ENCODE measurements around the gene MAPRE3. TPM values are rescaled to one million over a fixed set of nuclear protein-coding genes. Genes with fewer than 3 reads are reported as not detected.

MAPRE3 gene
- total RNA-seq, 2 donors from 2014 or later, result 3.2 to 4.4 TPM

DNA sequence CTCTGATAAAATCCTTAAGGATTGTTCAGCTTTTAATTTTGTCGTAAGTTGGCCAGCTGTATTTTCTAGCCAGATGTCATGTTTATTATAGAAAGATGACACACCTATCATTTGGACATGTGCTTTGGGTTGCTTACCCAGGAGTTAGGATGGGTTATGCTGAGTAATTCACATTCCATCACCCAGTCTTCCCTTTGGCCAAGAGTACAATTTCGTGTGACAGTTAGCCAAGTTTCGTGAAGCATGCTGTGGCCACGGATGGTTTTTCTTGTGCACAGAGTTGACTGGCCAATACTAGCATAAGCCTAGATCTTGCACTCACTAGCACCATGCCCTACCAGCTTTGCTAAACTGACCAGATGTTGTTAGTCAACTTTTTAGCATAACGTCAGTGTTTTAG is 5.8 kb downstream of the MAPRE3 start:
- Mint-ChIP-seq H3K27ac (no peak overlapping the region), H3K4me1 (peaks cover 4% of the 10 kb centered on the region), H3K27me3 (ENCODE audit: insufficient read depth) (peaks cover 41% of the 10 kb centered on the region), H3K4me3 (no peak overlapping the region), H3K36me3 (ENCODE audit: low read depth) (no peaks in the 10 kb centered on the region), H3K9me3 (no peaks in the 10 kb centered on the region)
- Histone ChIP-seq H3K4me3 (ENCODE audit: low read length) (no peak overlapping the region), H3K9ac (ENCODE audit: extremely low read depth, low read length, poor library complexity, severe bottlenecking) (no peak overlapping the region), H3K9me3 (ENCODE audit: control insufficient read depth, low read length) (no peaks in the 10 kb centered on the region), H3K27me3 (ENCODE audit: control insufficient read depth, insufficient read depth, low read length, poor library complexity, severe bottlenecking) (peaks cover 21% of the 10 kb centered on the region), H3K4me1 (ENCODE audit: control insufficient read depth, insufficient read depth, low read length) (peaks cover 5% of the 10 kb centered on the region), H3K36me3 (ENCODE audit: control insufficient read depth, insufficient read depth, low read length) (no peaks in the 10 kb centered on the region), H3K27ac (ENCODE audit: low read depth, low read length) (no peak overlapping the region)
- TF ChIP-seq CTCF (conservative IDR thresholded peaks at IDR 0.05), result no peak
- DNase-seq, result no peak
- WGBS, 2 experiments (ENCODE audit: insufficient coverage in 1 of 2, insufficient read length in 1 of 2), result 89% methylated on average over 5 of the region's 5 CpGs

DNA sequence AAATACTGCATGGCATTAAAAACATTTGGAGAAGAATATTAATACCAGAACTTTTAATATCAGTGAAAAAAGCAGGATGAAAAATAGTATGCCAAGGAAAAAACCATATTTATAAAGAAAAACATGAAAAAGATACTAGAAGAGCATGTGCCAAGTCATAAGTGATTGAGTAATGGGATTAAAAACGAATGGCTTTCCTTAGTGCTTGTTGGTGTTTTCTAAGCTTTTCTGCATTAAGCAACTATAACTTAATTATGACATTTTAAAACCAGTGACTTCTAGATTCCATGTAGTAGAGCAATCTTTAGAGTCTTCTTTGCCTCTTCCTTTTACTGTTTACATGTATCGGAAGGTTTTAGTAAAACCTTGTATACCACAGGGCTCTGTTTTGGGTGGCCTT is 6.6 kb downstream of the MAPRE3 start:
- Histone ChIP-seq H3K27ac (ENCODE audit: low read depth, low read length) (no peak overlapping the region), H3K27me3 (ENCODE audit: control insufficient read depth, insufficient read depth, low read length, poor library complexity, severe bottlenecking) (peaks cover 13% of the 10 kb centered on the region), H3K9me3 (ENCODE audit: control insufficient read depth, low read length) (no peaks in the 10 kb centered on the region), H3K9ac (ENCODE audit: extremely low read depth, low read length, poor library complexity, severe bottlenecking) (no peak overlapping the region), H3K4me3 (ENCODE audit: low read length) (no peak overlapping the region), H3K4me1 (ENCODE audit: control insufficient read depth, insufficient read depth, low read length) (peaks cover 5% of the 10 kb centered on the region), H3K36me3 (ENCODE audit: control insufficient read depth, insufficient read depth, low read length) (no peaks in the 10 kb centered on the region)
- H3K36me3 Mint-ChIP-seq (ENCODE audit: low read depth), result no peaks in the 10 kb centered on the region
- no peak for TF ChIP-seq CTCF (conservative IDR thresholded peaks at IDR 0.05)
- no peaks in the 10 kb centered on the region for H3K9me3 Mint-ChIP-seq
- no peaks in the 10 kb centered on the region for H3K4me1 Mint-ChIP-seq
- H3K27me3 Mint-ChIP-seq (ENCODE audit: insufficient read depth), result peaks cover 33% of the 10 kb centered on the region
- no peak for DNase-seq
- no peak overlapping the region for H3K4me3 Mint-ChIP-seq
- 83 to 100% methylated on average over 1 to 2 of the region's 2 CpGs for WGBS, 2 experiments (ENCODE audit: insufficient coverage in 1 of 2, insufficient read length in 1 of 2)
- no peak overlapping the region for H3K27ac Mint-ChIP-seq

GRCh38 chr2:26978061-26978596 is 7.7 kb downstream of the MAPRE3 start:
- no peak overlapping the region for H3K27ac ChIP-seq (ENCODE audit: low read depth, low read length)
- peaks cover 2% of the 10 kb centered on the region for H3K27me3 ChIP-seq (ENCODE audit: control insufficient read depth, insufficient read depth, low read length, poor library complexity, severe bottlenecking)
- H3K9ac ChIP-seq (ENCODE audit: extremely low read depth, low read length, poor library complexity, severe bottlenecking), result no peak overlapping the region
- 91 to 94% methylated on average over 2 to 4 of the region's 4 CpGs for WGBS, 2 experiments (ENCODE audit: insufficient coverage in 1 of 2, insufficient read length in 1 of 2)
- H3K4me1 ChIP-seq (ENCODE audit: control insufficient read depth, insufficient read depth, low read length), result peaks cover 5% of the 10 kb centered on the region
- no peak for DNase-seq
- no peak for TF ChIP-seq CTCF (conservative IDR thresholded peaks at IDR 0.05)
- no peaks in the 10 kb centered on the region for H3K36me3 ChIP-seq (ENCODE audit: control insufficient read depth, insufficient read depth, low read length)
- H3K4me3 Mint-ChIP-seq, result no peak overlapping the region
- H3K4me1 Mint-ChIP-seq, result no peaks in the 10 kb centered on the region
- no peak overlapping the region for H3K27ac Mint-ChIP-seq
- H3K36me3 Mint-ChIP-seq (ENCODE audit: low read depth), result no peaks in the 10 kb centered on the region
- no peaks in the 10 kb centered on the region for H3K9me3 ChIP-seq (ENCODE audit: control insufficient read depth, low read length)
- no peaks in the 10 kb centered on the region for H3K9me3 Mint-ChIP-seq
- H3K4me3 ChIP-seq (ENCODE audit: low read length), result no peak overlapping the region
- peaks cover 22% of the 10 kb centered on the region for H3K27me3 Mint-ChIP-seq (ENCODE audit: insufficient read depth)
